ENCODE results near the gene XCL1.

- TF ChIP-seq GATA3 (IDR thresholded peaks at IDR 0.05; ENCODE audit: low read depth, low read length), result no peak
- no peak for TF ChIP-seq GATA2 (IDR thresholded peaks at IDR 0.05; ENCODE audit: low read depth, low read length)
Observed at GRCh38 chr1:168553680-168554553, 22.5 kb upstream of the XCL1 start.
